Heart right ventricle (tissue), 16 donors: ENCODE data around the gene JMJD7. TPM values are rescaled to one million over a fixed set of nuclear protein-coding genes. Genes with fewer than 3 reads are reported as not detected.

Experiments used
- ATAC-seq, 8 donors: fragments of 200-7000 bp; cut with Tn5 transposase; one replicate each; pipeline ENCODE4 v1.9.1; 2020; ENCODE audit warnings: mild to moderate bottlenecking in 8 of 8, moderate library complexity in 8 of 8, moderate number of reproducible peaks in 1 of 8
- DNase-seq, 2 donors: peaks; one replicate each; pipeline ENCODE4 v3.0.0-alpha.2; 2020
- H3K27ac ChIP-seq, 10 donors: fragments of 200-600 bp; sonication (generic) in 2 of 10; one replicate each; pipeline versions ENCODE4 v1.5.0 to v1.8.0; 2020 to 2022; ENCODE audit warnings: mild to moderate bottlenecking in 3 of 10
- H3K27me3 ChIP-seq, 7 donors: fragments of 200-600 bp; one replicate each; pipeline ENCODE4 v1.8.0; 2021 to 2022; ENCODE audit warnings: mild to moderate bottlenecking in 2 of 7
- H3K36me3 ChIP-seq, 9 donors: fragments of 200-600 bp; sonication (generic) in 1 of 9; one replicate each; pipeline versions ENCODE4 v1.5.0 to v1.8.0; 2020 to 2022; ENCODE audit warnings: mild to moderate bottlenecking in 2 of 9
- H3K4me1 ChIP-seq, 9 donors: fragments of 200-600 bp; sonication (generic) in 1 of 9; one replicate each; pipeline versions ENCODE4 v1.5.0 to v1.8.0; 2020 to 2022; ENCODE audit warnings: mild to moderate bottlenecking in 4 of 9
- H3K4me3 ChIP-seq, 10 donors: fragments of 200-600 bp; sonication (generic) in 2 of 10; one replicate each; pipeline versions ENCODE4 v1.5.0 to v1.8.0; 2020 to 2022; ENCODE audit warnings: mild to moderate bottlenecking in 7 of 10, moderate library complexity in 2 of 10
- H3K9me3 ChIP-seq, 11 donors: fragments of 200-600 bp in 10 of 11; sonication (generic) in 2 of 11; one replicate each; pipeline versions ENCODE4 v1.5.0 to v1.8.0; 2013 to 2022; ENCODE audit warnings: mild to moderate bottlenecking in 2 of 11, control low read depth in 1 of 11, moderate library complexity in 1 of 11
- CTCF ChIP-seq, 9 donors: fragments of 200-600 bp; sonication (generic) in 2 of 9; IDR thresholded peaks; one replicate each; pipeline versions ENCODE4 v1.5.0 to v1.8.0; 2021 to 2022; ENCODE audit warnings: antibody characterized with exemption in 9 of 9, mild to moderate bottlenecking in 5 of 9, moderate library complexity in 1 of 9
- WGBS, 2 donors: extraction: QIAGEN DNeasy Blood & Tissue Kit; methylation state at CpG; one replicate each; pipeline ENCODE4 v1.1.7; 2013; ENCODE audit warnings: inconsistent platforms in 1 of 2; 5-methylcytosine and 5-hydroxymethylcytosine counted together
- intact Hi-C, 10 donors: fragments of 100-400 bp; cut with DNase I; formaldehyde crosslinking; loops; one replicate each; pipeline versions ENCODE4 v1.11.1 to v1.14.2; 2022
- polyA plus RNA-seq, 2 donors: library from polyadenylated mRNA; stranded (reverse); fragments of 200-250 nt; gene quantifications; one replicate each; pipeline ENCODE4 v1.2.3, GENCODE V29; 2013
- total RNA-seq, 10 donors: library from RNA; stranded (reverse); fragmentation: NEBNext Ultra II Directional in 3 of 10; extraction: Animal tissue kit (Norgen Biotek cat#: 25700) in 3 of 10; gene quantifications; one replicate each; pipeline versions ENCODE4 v1.2.1 to v1.2.4, GENCODE V29; 2021 to 2023
- donor health status: Arrhythmogenic right ventricular cardiomyopathy.
- donor health status: ischemic (EF 13 %, LVEDD 7.1; RV severe dilation, severe dysfunction).
- donor health status: healthy with polysubstance abuse.
- donor health status: DM: no; HTN: yes; CAD: no.
- donor health status: DM: no; HTN: no; CAD: no.
- donor health status: ischemic (EF 25% LVEDD 6.9; RV normal size, moderate dysfunction).
- donor health status: ischemic (EF 25% LVEDD 5.7; RV mildly dilated, moderate dysfunction).
- donor health status: healthy.
- donor health status: DM: yes; HTN: yes; CAD: no.
- donor health status: Ischemic cardiomyopathy.
- donor health status: ischemic (EF 35%, LVEDD 5.7; RV mildly dilated, moderate dysfunction).
- donor health status: nonischemic (EF 11% LVEDD 7.7; RV severe dilation, severe dysfunction).
- donor health status: DM: yes; HTN: yes; CAD: no.
- donor health status: PGD.
- donor health status: ischemic (EF 29% LVEDD 5.4; RV normal size, mild dysfunction).
- donor health status: nonischemic (EF 23%, LVEDD 6.1; RV moderate dilation, normal function).

Gene JMJD7
- total and polyA plus RNA-seq, 12 donors: 8.6 to 23.0 (median 12.9) TPM

GRCh38 chr15:41812820-41813375, 15.0 kb upstream of the JMJD7 start:
- DNase-seq (no peak), ATAC-seq (no peak)
- intact Hi-C loops: loop anchor here in 9 of 10 donors (2.0 to 10.0 kb wide), 9 partner anchors 41 to 348 kb away; partner anchors contain the start of genes TYRO3 (in 5 of the 9) and MAPKBP1 (in 3 of the 9)
- no peak overlapping the region for H3K4me3 ChIP-seq
- TF ChIP-seq CTCF (IDR thresholded peaks at IDR 0.05): no peak
- H3K9me3 ChIP-seq: no peaks in the 10 kb centered on the region
- no peak overlapping the region for H3K27ac ChIP-seq
- 92% methylated on average over 11 of the region's 11 CpGs for WGBS, 2 donors
- H3K4me1 ChIP-seq: peaks cover 0 to 17% (median 6%) of the 10 kb centered on the region in 9 donors
- peaks cover 0 to 60% (median 13%) of the 10 kb centered on the region in 9 donors for H3K36me3 ChIP-seq
- no peaks in the 10 kb centered on the region for H3K27me3 ChIP-seq

- intact Hi-C loops: loop anchor here in 9 of 10 donors (2.0 to 10.0 kb wide), 9 partner anchors 41 to 349 kb away; partner anchors contain the start of genes TYRO3 (in 5 of the 9) and MAPKBP1 (in 3 of the 9)
- Histone ChIP-seq H3K27ac (no peak overlapping the region), H3K4me3 (no peak overlapping the region), H3K4me1 (peaks cover 0 to 17% (median 6%) of the 10 kb centered on the region in 9 donors), H3K27me3 (no peaks in the 10 kb centered on the region), H3K9me3 (no peaks in the 10 kb centered on the region), H3K36me3 (peaks cover 0 to 66% (median 19%) of the 10 kb centered on the region in 9 donors)
- ATAC-seq (no peak), DNase-seq (no peak)
- WGBS, 2 donors: 93 to 97% methylated on average over 8 of the region's 8 CpGs
- TF ChIP-seq CTCF (IDR thresholded peaks at IDR 0.05): no peak
Measured at GRCh38 chr15:41813426-41813825, 14.5 kb upstream of the JMJD7 start.

- H3K4me1 ChIP-seq: peaks cover 0 to 13% (median 6%) of the 10 kb centered on the region in 9 donors
- no peak overlapping the region for H3K27ac ChIP-seq
- H3K9me3 ChIP-seq: no peaks in the 10 kb centered on the region
- no peak overlapping the region for H3K4me3 ChIP-seq
- no peaks in the 10 kb centered on the region for H3K27me3 ChIP-seq
- 87 to 88% methylated on average over 5 of the region's 5 CpGs for WGBS, 2 donors
- TF ChIP-seq CTCF (IDR thresholded peaks at IDR 0.05): no peak
- H3K36me3 ChIP-seq: peaks cover 0 to 77% (median 27%) of the 10 kb centered on the region in 9 donors
- DNase-seq (no peak), ATAC-seq (no peak)
- intact Hi-C loops: loop anchor here in 9 of 10 donors (5.0 to 10.0 kb wide), 8 partner anchors 42 to 350 kb away; partner anchors contain the start of genes TYRO3 (in 5 of the 9) and MAPKBP1 (in 3 of the 9)
Measured at GRCh38 chr15:41814534-41814933, 13.4 kb upstream of the JMJD7 start.

GRCh38 chr15:41816788-41817187, 11.1 kb upstream of the JMJD7 start:
- H3K4me1 ChIP-seq: no peaks in the 10 kb centered on the region
- no peak overlapping the region for H3K27ac ChIP-seq
- TF ChIP-seq CTCF (IDR thresholded peaks at IDR 0.05): no peak
- ATAC-seq (no peak), DNase-seq (no peak)
- H3K9me3 ChIP-seq: no peaks in the 10 kb centered on the region
- H3K36me3 ChIP-seq: peaks cover 0 to 99% (median 27%) of the 10 kb centered on the region in 9 donors
- intact Hi-C loops: loop anchor here in 5 of 10 donors (10.0 kb wide), 5 partner anchors 122 to 352 kb away; partner anchors contain the start of gene TYRO3 (in 2 of the 5)
- no peak overlapping the region for H3K4me3 ChIP-seq
- no peaks in the 10 kb centered on the region for H3K27me3 ChIP-seq
- 96 to 98% methylated on average over 9 of the region's 9 CpGs for WGBS, 2 donors
